Activated CD8-positive, alpha-beta memory T cell treated with anti-CD3 and anti-CD28 coated beads for 36 hours (primary cell): ENCODE data around the gene TEKTIP1. TPM values are rescaled to one million over a fixed set of nuclear protein-coding genes. Genes with fewer than 3 reads are reported as not detected.

Experiments used
- CTCF ChIA-PET: fragments of 350-600 bp; sonication (Branson Sonifier 250); formaldehyde crosslinking; loops from one replicate; lab custom pipeline; 2021; ENCODE audit warnings: antibody characterized with exemption; lab: Charles Lee
- POLR2A ChIA-PET: fragments of 350-600 bp; sonication (Branson Sonifier 250); formaldehyde crosslinking; loops from one replicate; lab custom pipeline; 2021; ENCODE audit warnings: antibody characterized with exemption; lab: Charles Lee
- total RNA-seq, 2 experiments: library from RNA; stranded (reverse); gene quantifications; one replicate each; pipeline ENCODE4 v1.2.3, GENCODE V29; 2021

The TEKTIP1 gene
- total RNA-seq, 2 experiments from 2014 or later: 0.67 to 0.78 TPM

DNA sequence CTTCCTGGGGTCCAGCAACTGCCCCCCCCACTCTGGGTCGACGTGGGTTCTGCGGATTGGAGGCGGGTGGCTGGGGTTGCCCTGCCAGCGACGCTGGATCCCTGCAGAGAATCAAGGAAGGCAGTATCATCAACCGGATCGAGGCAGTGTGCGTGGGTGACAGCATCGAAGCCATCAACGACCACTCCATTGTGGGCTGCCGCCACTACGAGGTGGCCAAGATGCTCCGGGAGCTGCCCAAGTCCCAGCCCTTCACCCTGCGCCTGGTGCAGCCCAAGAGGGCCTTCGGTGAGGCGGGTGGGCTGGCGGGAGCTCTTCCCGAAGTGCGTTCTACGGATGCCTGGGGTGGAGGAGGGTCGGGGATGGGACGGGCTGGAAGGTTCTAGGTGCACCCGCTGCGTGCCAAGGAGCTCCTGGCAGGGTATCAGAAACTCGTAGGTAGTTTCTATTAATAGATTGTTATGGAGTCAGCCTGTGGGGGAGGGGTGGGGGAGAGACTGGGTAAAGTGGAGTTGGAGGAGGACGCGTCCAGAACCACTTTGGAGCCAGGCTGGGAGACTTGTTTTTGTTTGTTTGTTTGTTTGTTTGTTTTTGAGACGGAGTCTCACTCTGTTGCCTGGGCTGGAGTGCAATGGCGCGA lies 47.9 kb downstream of the TEKTIP1 start:
- ChIA-PET POLR2A (interaction anchor here (0.7 kb wide), 1 partner anchor 107 kb away, joined by 3 read pairs; no protein-coding TSS in a partner anchor), CTCF (interaction anchor here (1.0 to 2.2 kb wide), 8 partner anchors 11 to 74 kb away, joined by 3 to 8 read pairs (median 4); no protein-coding TSS in a partner anchor)

DNA sequence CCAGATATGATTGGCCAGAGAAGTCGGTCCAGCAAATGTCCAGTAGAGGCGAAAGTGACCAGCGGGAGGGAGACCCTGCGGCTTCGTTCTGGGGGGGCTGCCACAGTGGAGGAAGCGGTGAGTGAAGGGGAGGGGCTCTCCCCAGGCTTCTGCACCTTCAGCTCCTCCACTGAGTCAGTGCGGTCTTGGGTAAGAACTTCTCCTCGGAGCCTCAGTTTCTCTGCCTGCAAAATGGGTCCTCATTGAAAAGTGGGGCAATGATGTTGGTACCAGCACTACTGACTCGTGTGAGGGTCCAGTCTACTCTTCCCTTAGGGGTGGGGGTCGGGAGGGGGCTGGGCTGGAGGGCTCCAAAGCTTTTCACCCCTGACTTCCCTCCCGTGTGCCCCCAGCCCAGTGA lies 50.5 kb downstream of the TEKTIP1 start:
- ChIA-PET POLR2A (interaction anchor here (0.6 kb wide), 1 partner anchor 385 kb away, joined by 3 read pairs; no protein-coding TSS in a partner anchor), CTCF (interaction anchor here (1.1 kb wide), 1 partner anchor 31 kb away, joined by 4 read pairs; no protein-coding TSS in a partner anchor)

DNA sequence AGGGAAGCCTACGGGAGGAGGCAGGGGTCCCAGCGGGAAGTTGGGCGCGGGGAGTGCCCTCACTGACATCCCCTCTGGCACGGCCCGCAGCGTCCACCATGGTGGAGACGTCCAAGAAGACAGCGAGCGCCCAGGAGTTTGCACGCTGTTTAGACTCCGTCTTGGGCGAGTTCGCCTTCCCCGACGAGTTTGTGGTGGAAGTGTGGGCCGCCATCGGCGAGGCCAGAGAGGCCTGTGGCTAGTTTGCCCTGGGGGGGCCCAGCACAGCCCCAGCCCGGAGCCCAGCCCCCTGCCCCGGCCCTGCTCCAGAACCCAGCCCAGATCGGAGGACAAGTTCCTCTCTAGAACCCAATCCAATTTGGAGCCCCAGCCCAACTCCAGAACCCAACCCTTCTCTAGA lies 51.0 kb downstream of the TEKTIP1 start:
- POLR2A ChIA-PET: no interaction called here
- CTCF ChIA-PET: no interaction called here

DNA sequence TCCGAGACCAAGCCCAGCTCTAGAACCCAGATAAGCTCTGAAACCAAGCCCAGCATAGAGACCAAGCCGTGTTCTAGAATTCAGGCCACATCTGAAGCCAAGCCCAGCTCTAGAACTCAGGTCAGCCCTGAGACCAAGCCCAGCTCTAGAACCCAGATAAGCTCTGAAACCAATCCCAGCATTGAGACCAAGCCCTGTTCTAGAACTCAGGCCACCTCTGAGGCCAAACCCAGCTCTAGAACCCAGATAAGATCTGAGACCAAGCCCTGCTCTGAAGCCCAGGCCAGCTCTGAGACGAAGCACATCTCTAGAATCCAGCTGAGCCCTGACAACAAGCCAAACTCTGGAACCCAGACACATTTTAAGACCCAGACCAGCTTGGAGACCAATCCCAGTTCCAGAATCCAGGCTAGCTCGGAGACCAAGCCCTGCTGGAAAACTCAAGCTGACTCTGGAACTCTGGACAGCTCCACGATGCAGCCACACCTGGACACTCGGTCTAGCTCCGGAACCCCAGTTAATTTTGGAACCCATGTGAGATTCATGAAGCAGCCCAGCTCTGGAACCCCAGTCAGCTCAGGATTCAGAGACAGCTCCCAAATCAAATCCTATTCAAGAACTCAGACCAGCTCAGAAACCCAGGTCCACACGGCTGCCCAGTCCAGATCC lies 52.2 kb downstream of the TEKTIP1 start:
- POLR2A ChIA-PET: interaction anchor here (0.6 kb wide), 1 partner anchor 16 kb away, joined by 4 read pairs; no protein-coding TSS in a partner anchor
- CTCF ChIA-PET: interaction anchor here (0.6 to 1.2 kb wide), 3 partner anchors 34 to 47 kb away, joined by 3 to 4 read pairs (median 3); partner anchors contain the start of gene MFSD12

DNA sequence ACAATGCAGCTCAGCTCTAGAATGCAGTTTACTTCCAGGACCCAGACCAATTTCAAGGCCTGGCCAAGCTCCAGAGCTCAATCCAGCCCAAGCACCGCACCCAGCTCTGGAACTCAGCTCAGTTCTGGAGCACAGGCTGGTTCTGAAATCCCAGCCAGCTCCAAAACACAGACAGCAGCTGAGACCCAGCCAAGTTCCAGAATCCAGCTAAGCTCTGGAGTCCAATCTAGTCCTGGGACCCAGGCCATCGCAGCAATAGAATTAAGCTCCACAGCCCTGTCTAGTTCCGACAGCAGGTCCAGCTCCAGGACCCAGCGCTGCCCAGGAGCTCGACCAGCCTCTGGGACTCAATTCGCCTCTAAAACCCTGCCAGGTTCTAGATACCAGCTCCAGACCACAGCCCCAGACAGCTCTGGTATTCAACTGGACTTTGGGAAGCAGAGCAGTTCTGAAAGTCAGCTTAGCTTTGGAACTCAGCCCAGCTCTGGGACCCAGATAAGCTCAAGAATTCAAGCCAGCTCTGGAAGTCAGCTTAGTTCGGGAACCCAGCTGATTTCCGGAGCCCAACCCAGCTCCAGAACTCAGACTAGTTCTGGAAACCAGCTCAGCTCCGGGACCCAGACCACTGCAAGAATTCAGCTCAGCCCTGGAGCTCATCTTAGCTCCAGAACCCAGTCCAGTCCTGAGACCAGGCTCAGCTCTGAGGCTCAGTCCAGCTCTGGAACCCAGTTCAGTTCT lies 53.1 kb downstream of the TEKTIP1 start:
- ChIA-PET POLR2A (no interaction called here), CTCF (interaction anchor here (1.2 to 1.5 kb wide), 3 partner anchors 13 to 48 kb away, joined by 3 read pairs; no protein-coding TSS in a partner anchor)

DNA sequence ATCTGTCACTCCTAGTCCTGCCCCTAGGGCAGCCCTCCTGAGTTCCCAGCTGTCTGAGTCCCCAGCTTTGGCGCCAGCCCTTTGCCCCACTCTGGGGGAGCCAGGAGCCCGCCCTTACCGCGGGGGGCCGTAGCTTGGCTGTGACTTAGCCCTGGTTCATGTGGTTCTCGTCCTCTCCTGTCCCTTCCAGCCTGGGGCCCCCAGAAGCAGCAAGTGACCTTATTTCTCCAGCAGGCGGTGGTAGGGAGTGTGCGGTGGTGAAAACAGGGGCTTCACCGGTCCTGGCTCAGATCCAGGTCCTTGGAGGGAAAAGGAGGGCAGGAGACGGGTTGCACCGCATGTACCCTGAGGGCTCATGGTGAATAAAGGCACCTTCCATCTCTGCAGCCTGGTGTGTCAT lies 54.2 kb downstream of the TEKTIP1 start:
- CTCF ChIA-PET: interaction anchor here (0.6 to 1.5 kb wide), 3 partner anchors 12 to 1156 kb away, joined by 3 read pairs; no protein-coding TSS in a partner anchor

More for the DNA sequence above, 54.2 kb downstream of the TEKTIP1 start:
- POLR2A ChIA-PET: no interaction called here

Other genes with a start within 250 kb of the TEKTIP1 start
- 10 to 100 TPM; 17.7 to 19.3 TPM for gene NFIC, start 172.6 kb upstream of the TEKTIP1 start, total RNA-seq
- under 1 TPM; 0.31 to 0.36 TPM for gene SMIM24, start 58.6 kb upstream of the TEKTIP1 start, total RNA-seq
- not detected for gene SMIM44, start 55.7 kb upstream of the TEKTIP1 start, total RNA-seq
- 10 to 100 TPM; 18.8 to 21.4 TPM for gene DOHH, start 38.5 kb upstream of the TEKTIP1 start, total RNA-seq
- 10 to 100 TPM; 33.1 to 33.6 TPM for gene FZR1, start 32.9 kb upstream of the TEKTIP1 start, total RNA-seq
- 100 to 1,000 TPM; 118 to 124 TPM for gene MFSD12, start 18.4 kb downstream of the TEKTIP1 start, total RNA-seq
- gene HMG20B, start 33.8 kb downstream of the TEKTIP1 start, total RNA-seq: 10 to 100 TPM; 43.0 to 44.9 TPM
- gene GIPC3, start 46.3 kb downstream of the TEKTIP1 start, total RNA-seq: under 1 TPM; 0.44 to 0.67 TPM
- 1 to 10 TPM; 2.7 to 3.4 TPM for gene TBXA2R, start 67.7 kb downstream of the TEKTIP1 start, total RNA-seq
- gene CACTIN, start 87.6 kb downstream of the TEKTIP1 start, total RNA-seq: 10 to 100 TPM; 36.7 to 38.1 TPM
- 10 to 100 TPM; 29.6 to 30.3 TPM for gene PIP5K1C, start 161.3 kb downstream of the TEKTIP1 start, total RNA-seq
- gene TJP3, start 169.2 kb downstream of the TEKTIP1 start, total RNA-seq: under 1 TPM; 0.63 to 0.94 TPM
- 10 to 100 TPM; 36.9 to 39.1 TPM for gene APBA3, start 222.5 kb downstream of the TEKTIP1 start, total RNA-seq
- 10 to 100 TPM; 83.1 to 88.8 TPM for gene MRPL54, start 223.5 kb downstream of the TEKTIP1 start, total RNA-seq
- not detected for gene RAX2, start 233.1 kb downstream of the TEKTIP1 start, total RNA-seq
- 10 to 100 TPM; 36.1 to 39.3 TPM for gene MATK, start 247.2 kb downstream of the TEKTIP1 start, total RNA-seq